Keratinocyte (primary cell): ENCODE data around the gene MME. TPM values are rescaled to one million over a fixed set of nuclear protein-coding genes. Genes with fewer than 3 reads are reported as not detected.

Source experiments
- DNase-seq: peaks from one replicate; pipeline ENCODE4 v3.0.0-alpha.2; 2011; ENCODE audit warnings: low read depth, missing footprints, low spot score
- FAIRE-seq: peaks from 2 replicates; lab custom pipeline; 2011; peaks lifted over from hg19 to GRCh38; lab: Jason Lieb, UNC
- H2AFZ ChIP-seq: 2 replicates; pipeline ENCODE4 v1.6.0; 2012; ENCODE audit warnings: low read length, control low read depth, inconsistent platforms; ENCODE audit not compliant: control insufficient read depth
- H3K27ac ChIP-seq: 2 replicates; pipeline ENCODE4 v1.5.1; 2011; ENCODE audit warnings: low read length; ENCODE audit not compliant: control insufficient read depth, insufficient read depth
- H3K27me3 ChIP-seq: 3 replicates; pipeline ENCODE4 v1.6.0; 2011; ENCODE audit warnings: low read length; ENCODE audit not compliant: control insufficient read depth, insufficient read depth; ENCODE audit errors: extremely low read depth
- H3K36me3 ChIP-seq, 2 experiments: 2 replicates in 1 of 2; 3 replicates in 1 of 2; pipeline ENCODE4 v1.5.1; 2011; ENCODE audit warnings: low read length in 2 of 2, mild to moderate bottlenecking in 1 of 2; ENCODE audit not compliant: control insufficient read depth in 2 of 2, insufficient read depth in 2 of 2; ENCODE audit errors: extremely low read depth in 1 of 2
- H3K4me1 ChIP-seq: 3 replicates; pipeline ENCODE4 v1.5.1; 2011; ENCODE audit warnings: low read length; ENCODE audit not compliant: control insufficient read depth, insufficient read depth; ENCODE audit errors: extremely low read depth
- H3K4me2 ChIP-seq: 3 replicates; pipeline ENCODE4 v1.6.0; 2011; ENCODE audit warnings: low read depth, low read length; ENCODE audit not compliant: control insufficient read depth, insufficient read depth; ENCODE audit errors: extremely low read depth
- H3K4me3 ChIP-seq, 3 experiments: fragments of 200-600 bp in 1 of 3; sonication (generic) in 1 of 3; 2 replicates in 2 of 3; 3 replicates in 1 of 3; pipeline ENCODE4 v1.5.1; 2011 to 2016; ENCODE audit warnings: low read length in 3 of 3, mild to moderate bottlenecking in 3 of 3, control low read depth in 2 of 3, inconsistent platforms in 1 of 3, low read depth in 1 of 3, mixed read lengths in 1 of 3, mixed run types in 1 of 3, moderate library complexity in 1 of 3; ENCODE audit not compliant: control insufficient read depth in 2 of 3, insufficient read depth in 2 of 3; ENCODE audit errors: extremely low read depth in 1 of 3
- H3K79me2 ChIP-seq: 2 replicates; pipeline ENCODE4 v1.6.0; 2012; ENCODE audit warnings: low read length; ENCODE audit not compliant: control insufficient read depth, insufficient read depth
- H3K9ac ChIP-seq: 3 replicates; pipeline ENCODE4 v1.6.0; 2011; ENCODE audit warnings: low read length; ENCODE audit not compliant: control insufficient read depth, insufficient read depth; ENCODE audit errors: extremely low read depth
- H3K9me1 ChIP-seq: 3 replicates; pipeline ENCODE4 v1.6.0; 2011; ENCODE audit warnings: low read length; ENCODE audit not compliant: control insufficient read depth, insufficient read depth; ENCODE audit errors: extremely low read depth
- H3K9me3 ChIP-seq: 2 replicates; pipeline ENCODE4 v1.5.1; 2012; ENCODE audit warnings: low read depth, low read length; ENCODE audit not compliant: control insufficient read depth
- H4K20me1 ChIP-seq: 3 replicates; pipeline ENCODE4 v1.6.0; 2011; ENCODE audit warnings: low read length; ENCODE audit not compliant: control insufficient read depth, insufficient read depth; ENCODE audit errors: extremely low read depth
- EZH2 ChIP-seq: IDR thresholded peaks from one replicate; pipeline ENCODE4 v1.6.1; 2012; ENCODE audit warnings: inconsistent platforms, mild to moderate bottlenecking, low read length, moderate library complexity
- dilution Hi-C: fragments of 300-500 bp; cut with MboI; formaldehyde crosslinking; loops from one replicate; pipeline ENCODE4 v1.7.0; 2020; ENCODE audit warnings: low sequenced_read_pairs; ENCODE audit not compliant: extremely low pct_ligation_motif_present
- polyA plus RNA-seq, 5 experiments: library from polyadenylated mRNA; depleted of rRNA in 3 of 5; stranded (reverse) in 3 of 5; stranded (forward) in 1 of 5; unstranded in 1 of 5; fragments of >200 nt; gene quantifications; 1 replicate in 1 of 5; 2 replicates in 3 of 5; 3 replicates in 1 of 5; pipeline versions ENCODE4 v1.2.1 to v1.2.3, GENCODE V29; 2011 to 2012; ENCODE audit warnings: missing spikeins in 2 of 5, low read depth in 1 of 5, low replicate concordance in 1 of 5
- TF ChIP-seq, protein P1 (sequence below), 3 experiments: IDR thresholded peaks in 1 of 3; conservative IDR thresholded peaks in 1 of 3; optimal IDR thresholded peaks in 1 of 3; 2 replicates in 2 of 3; 3 replicates in 1 of 3; pipeline versions ENCODE3 to v1.5.1; 2011; ENCODE audit warnings: low read length in 3 of 3, mild to moderate bottlenecking in 3 of 3, moderate library complexity in 2 of 3, control low read depth in 1 of 3, inconsistent platforms in 1 of 3; ENCODE audit not compliant: insufficient read depth in 2 of 3; ENCODE audit errors: extremely low read depth in 1 of 3

The MME gene
- polyA plus RNA-seq, 1 donor (not counting 4 experiments of a cell fraction or from before 2014, with no cell fraction given), result 2.0 TPM

DNA sequence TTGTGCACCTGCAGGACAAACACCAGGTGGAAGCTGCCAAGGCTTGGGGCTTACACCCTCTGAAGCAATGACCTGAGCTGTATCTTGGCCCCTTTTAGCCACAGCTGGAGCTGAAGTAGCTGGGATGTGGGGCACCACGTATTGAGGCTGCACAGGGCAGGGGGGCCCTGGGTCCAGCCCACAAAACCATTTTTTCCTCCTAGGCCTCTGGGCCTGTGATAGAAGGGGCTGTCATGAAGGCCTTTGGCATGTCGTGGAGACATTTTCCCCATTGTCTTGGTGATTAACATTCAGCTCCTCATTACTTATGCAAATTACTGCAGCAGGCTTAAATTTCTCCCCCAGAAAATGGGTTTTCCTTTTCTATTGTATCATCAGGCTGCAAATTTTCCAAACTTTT, 27.6 kb upstream of the MME start:
- Histone ChIP-seq H3K27me3 (no peaks in the 10 kb centered on the region), H3K27ac (no peak overlapping the region), H4K20me1 (no peaks in the 10 kb centered on the region), H3K4me3 (no peak overlapping the region), H3K4me2 (no peak overlapping the region), H3K4me1 (no peaks in the 10 kb centered on the region), H3K79me2 (no peaks in the 10 kb centered on the region), H3K9ac (no peak overlapping the region), H3K9me3 (no peaks in the 10 kb centered on the region), H3K9me1 (no peaks in the 10 kb centered on the region), H3K36me3 (no peaks in the 10 kb centered on the region), H2AFZ (no peak overlapping the region)
- dilution Hi-C loops, result no loop called here
- DNase-seq, result no peak
- no peak for FAIRE-seq
- TF ChIP-seq, protein P1, sequence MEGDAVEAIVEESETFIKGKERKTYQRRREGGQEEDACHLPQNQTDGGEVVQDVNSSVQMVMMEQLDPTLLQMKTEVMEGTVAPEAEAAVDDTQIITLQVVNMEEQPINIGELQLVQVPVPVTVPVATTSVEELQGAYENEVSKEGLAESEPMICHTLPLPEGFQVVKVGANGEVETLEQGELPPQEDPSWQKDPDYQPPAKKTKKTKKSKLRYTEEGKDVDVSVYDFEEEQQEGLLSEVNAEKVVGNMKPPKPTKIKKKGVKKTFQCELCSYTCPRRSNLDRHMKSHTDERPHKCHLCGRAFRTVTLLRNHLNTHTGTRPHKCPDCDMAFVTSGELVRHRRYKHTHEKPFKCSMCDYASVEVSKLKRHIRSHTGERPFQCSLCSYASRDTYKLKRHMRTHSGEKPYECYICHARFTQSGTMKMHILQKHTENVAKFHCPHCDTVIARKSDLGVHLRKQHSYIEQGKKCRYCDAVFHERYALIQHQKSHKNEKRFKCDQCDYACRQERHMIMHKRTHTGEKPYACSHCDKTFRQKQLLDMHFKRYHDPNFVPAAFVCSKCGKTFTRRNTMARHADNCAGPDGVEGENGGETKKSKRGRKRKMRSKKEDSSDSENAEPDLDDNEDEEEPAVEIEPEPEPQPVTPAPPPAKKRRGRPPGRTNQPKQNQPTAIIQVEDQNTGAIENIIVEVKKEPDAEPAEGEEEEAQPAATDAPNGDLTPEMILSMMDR (optimal IDR thresholded peaks at IDR 0.05 in 1 of 3, IDR thresholded peaks at IDR 0.05 in 1 of 3, conservative IDR thresholded peaks at IDR 0.05 in 1 of 3; ENCODE audit: extremely low read depth in 1 of 3, insufficient read depth in 2 of 3, low read length in 3 of 3), result no peak
- TF ChIP-seq EZH2, result no peak

GRCh38 chr3:155053756-155054155, 26.4 kb upstream of the MME start:
- FAIRE-seq (no peak), DNase-seq (no peak)
- Histone ChIP-seq H3K9ac (no peak overlapping the region), H3K4me3 (no peak overlapping the region), H3K79me2 (no peaks in the 10 kb centered on the region), H3K36me3 (no peaks in the 10 kb centered on the region), H3K27ac (no peak overlapping the region), H4K20me1 (no peaks in the 10 kb centered on the region), H3K4me2 (no peak overlapping the region), H3K9me1 (no peaks in the 10 kb centered on the region), H2AFZ (no peak overlapping the region), H3K4me1 (no peaks in the 10 kb centered on the region), H3K27me3 (no peaks in the 10 kb centered on the region), H3K9me3 (no peaks in the 10 kb centered on the region)
- TF ChIP-seq, protein P1 (optimal IDR thresholded peaks at IDR 0.05 in 1 of 3, IDR thresholded peaks at IDR 0.05 in 1 of 3, conservative IDR thresholded peaks at IDR 0.05 in 1 of 3; ENCODE audit: extremely low read depth in 1 of 3, insufficient read depth in 2 of 3, low read length in 3 of 3), result no peak
- no peak for TF ChIP-seq EZH2
- dilution Hi-C loops, result no loop called here
